ENCODE measurements around the gene SEPHS2. TPM values are rescaled to one million over a fixed set of nuclear protein-coding genes. Genes with fewer than 3 reads are reported as not detected.
"Not testable (repeated sequence)": the region's sequence is repeated elsewhere in the genome, so short reads cannot be mapped to it uniquely, and the experiment has no call there.

Gene SEPHS2
- 73.8 and 77.3 TPM in 2 replicates for total RNA-seq

- intact Hi-C loops (cut with micrococcal nuclease): loop anchor here (2.0 kb wide), 1 partner anchor 15 kb away; the partner anchor contains the start of gene DCTPP1
Measured at GRCh38 chr16:30445408-30446202, at the start of gene SEPHS2. TSS of gene SEPHS2 (minus strand) at chr16:30445874. CDS start at chr16:30445727, 147 bp downstream.

- intact Hi-C loops (cut with micrococcal nuclease): loop anchor here (2.0 to 5.0 kb wide), 2 partner anchors 14 to 62 kb away; partner anchors contain the start of gene DCTPP1
Measured at GRCh38 chr16:30494709-30495108, 49.0 kb upstream of the SEPHS2 start.

GRCh38 chr16:30493941-30494488 is 48.3 kb upstream of the SEPHS2 start:
- intact Hi-C loops (cut with micrococcal nuclease): loop anchor here (2.0 to 5.0 kb wide), 2 partner anchors 13 to 62 kb away; partner anchors contain the start of gene DCTPP1

GRCh38 chr16:30491744-30492308 is 46.2 kb upstream of the SEPHS2 start:
- intact Hi-C loops (cut with micrococcal nuclease): loop anchor here (5.0 kb wide), 1 partner anchor 60 kb away; the partner anchor contains the start of gene DCTPP1

GRCh38 chr16:30491229-30491628 is 45.6 kb upstream of the SEPHS2 start:
- intact Hi-C loops (cut with micrococcal nuclease): loop anchor here (5.0 kb wide), 1 partner anchor 59 kb away; the partner anchor contains the start of gene DCTPP1

- intact Hi-C loops (cut with micrococcal nuclease): loop anchor here (5.0 kb wide), 1 partner anchor 58 kb away; the partner anchor contains the start of gene DCTPP1
Measured at GRCh38 chr16:30490210-30490609, 44.5 kb upstream of the SEPHS2 start.

- intact Hi-C loops (cut with micrococcal nuclease): no loop called here
Measured at GRCh38 chr16:30488764-30489605, 43.3 kb upstream of the SEPHS2 start.

- intact Hi-C loops (cut with micrococcal nuclease): no loop called here
Measured at GRCh38 chr16:30485818-30486436, 40.3 kb upstream of the SEPHS2 start.

GRCh38 chr16:30484887-30485286 is 39.2 kb upstream of the SEPHS2 start:
- intact Hi-C loops (cut with micrococcal nuclease): no loop called here

GRCh38 chr16:30482366-30482765 is 36.7 kb upstream of the SEPHS2 start:
- intact Hi-C loops (cut with micrococcal nuclease): no loop called here

- intact Hi-C loops (cut with micrococcal nuclease): loop anchor here (2.0 kb wide), 1 partner anchor 13 kb away; no protein-coding TSS in a partner anchor
Measured at GRCh38 chr16:30481381-30481780, 35.7 kb upstream of the SEPHS2 start.

- intact Hi-C loops (cut with micrococcal nuclease): no loop called here
Measured at GRCh38 chr16:30478766-30479478, 33.2 kb upstream of the SEPHS2 start.

- intact Hi-C loops (cut with micrococcal nuclease): not testable (repeated sequence)
Measured at GRCh38 chr16:30477773-30478172, 32.1 kb upstream of the SEPHS2 start.

- intact Hi-C loops (cut with micrococcal nuclease): no loop called here
Measured at GRCh38 chr16:30476991-30477390, 31.3 kb upstream of the SEPHS2 start.

GRCh38 chr16:30474684-30475083 is 29.0 kb upstream of the SEPHS2 start:
- intact Hi-C loops (cut with micrococcal nuclease): loop anchor here (5.0 kb wide), 1 partner anchor 407 kb away; the partner anchor contains the start of gene ALDOA

GRCh38 chr16:30474074-30474452 is 28.4 kb upstream of the SEPHS2 start:
- intact Hi-C loops (cut with micrococcal nuclease): loop anchor here (5.0 kb wide), 1 partner anchor 407 kb away; the partner anchor contains the start of gene ALDOA

GRCh38 chr16:30473231-30474073 is 27.8 kb upstream of the SEPHS2 start:
- intact Hi-C loops (cut with micrococcal nuclease): loop anchor here (2.0 to 5.0 kb wide), 2 partner anchors 53 to 406 kb away; partner anchors contain the start of genes ALDOA and ZNF768

GRCh38 chr16:30472328-30472942 is 26.8 kb upstream of the SEPHS2 start, which contains the start of gene ITGAL:
TSS of gene ITGAL (plus strand) at chr16:30472742. CDS start at chr16:30472838, 96 bp downstream.
- intact Hi-C loops (cut with micrococcal nuclease): loop anchor here (1.0 to 5.0 kb wide), 6 partner anchors 14 to 405 kb away; partner anchors contain the start of genes ALDOA, DCTPP1 and ZNF768

Data from T-helper 1 cell treated with Interleukin-12 subunit alpha and Interleukin-12 subunit beta and Interleukin-4 antibody, amounts not matched to agents 30 ng/mL and 1 ng/mL, for 36 hours (primary cell).